GM12872 (cell line): ENCODE data around the gene NPEPL1.

Experiments used
- TF ChIP-seq, protein P1 (sequence below): IDR thresholded peaks from 3 replicates; pipeline ENCODE4 v1.5.1; 2011; ENCODE audit warnings: low read depth, mild to moderate bottlenecking, low read length, moderate library complexity; ENCODE audit not compliant: insufficient read depth

Gene NPEPL1

DNA sequence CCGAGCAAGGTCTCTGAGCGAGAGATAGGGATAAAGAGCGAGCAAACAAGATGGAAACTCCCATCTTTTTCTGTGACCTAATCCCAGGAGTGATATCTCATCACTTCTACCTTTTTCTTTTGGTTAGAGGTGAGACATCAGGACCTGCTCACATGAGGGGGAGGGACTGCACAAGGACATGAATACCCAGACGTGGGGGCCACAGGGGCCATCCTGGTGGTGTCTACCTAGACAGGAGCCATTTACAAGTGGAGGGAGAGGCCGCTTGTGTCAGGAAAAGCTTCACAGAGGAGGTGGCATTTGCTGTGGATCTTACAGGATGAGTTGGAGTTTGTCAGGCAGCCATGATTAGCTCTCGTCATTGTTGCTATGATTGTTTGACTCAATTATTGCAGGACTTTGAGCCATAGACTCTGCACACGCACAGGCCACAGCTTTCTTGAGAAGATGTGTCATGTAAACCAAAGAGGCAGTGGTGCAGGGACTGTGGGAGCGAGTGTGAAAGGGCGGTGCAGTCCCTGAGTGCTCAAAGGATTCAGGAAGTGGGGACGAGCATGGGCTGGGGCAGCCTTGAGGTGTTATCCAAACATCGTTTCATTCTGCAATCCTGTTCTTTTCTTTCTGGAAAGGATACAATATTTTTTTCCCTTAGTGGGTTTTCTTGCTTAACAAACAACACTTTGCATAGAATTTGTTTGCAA is 7.7 kb downstream of the NPEPL1 start:
- TF ChIP-seq, protein P1, sequence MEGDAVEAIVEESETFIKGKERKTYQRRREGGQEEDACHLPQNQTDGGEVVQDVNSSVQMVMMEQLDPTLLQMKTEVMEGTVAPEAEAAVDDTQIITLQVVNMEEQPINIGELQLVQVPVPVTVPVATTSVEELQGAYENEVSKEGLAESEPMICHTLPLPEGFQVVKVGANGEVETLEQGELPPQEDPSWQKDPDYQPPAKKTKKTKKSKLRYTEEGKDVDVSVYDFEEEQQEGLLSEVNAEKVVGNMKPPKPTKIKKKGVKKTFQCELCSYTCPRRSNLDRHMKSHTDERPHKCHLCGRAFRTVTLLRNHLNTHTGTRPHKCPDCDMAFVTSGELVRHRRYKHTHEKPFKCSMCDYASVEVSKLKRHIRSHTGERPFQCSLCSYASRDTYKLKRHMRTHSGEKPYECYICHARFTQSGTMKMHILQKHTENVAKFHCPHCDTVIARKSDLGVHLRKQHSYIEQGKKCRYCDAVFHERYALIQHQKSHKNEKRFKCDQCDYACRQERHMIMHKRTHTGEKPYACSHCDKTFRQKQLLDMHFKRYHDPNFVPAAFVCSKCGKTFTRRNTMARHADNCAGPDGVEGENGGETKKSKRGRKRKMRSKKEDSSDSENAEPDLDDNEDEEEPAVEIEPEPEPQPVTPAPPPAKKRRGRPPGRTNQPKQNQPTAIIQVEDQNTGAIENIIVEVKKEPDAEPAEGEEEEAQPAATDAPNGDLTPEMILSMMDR, result no peak

DNA sequence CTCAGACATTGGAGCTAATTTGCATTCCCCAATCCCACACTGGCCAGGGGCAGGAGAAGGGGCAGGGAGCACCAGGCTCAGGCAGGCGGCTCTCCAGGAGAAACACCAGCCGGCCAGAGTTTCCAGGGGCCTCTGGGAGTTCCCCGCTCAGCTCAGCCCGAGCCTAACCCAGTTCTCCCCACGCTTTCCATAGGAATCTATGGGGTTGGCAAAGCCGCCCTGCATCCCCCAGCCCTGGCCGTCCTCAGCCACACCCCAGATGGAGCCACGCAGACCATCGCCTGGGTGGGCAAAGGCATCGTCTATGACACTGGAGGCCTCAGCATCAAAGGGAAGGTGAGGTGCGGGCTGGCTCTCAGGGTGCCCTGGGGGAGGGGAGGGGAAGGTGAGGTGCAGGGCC is 8.2 kb downstream of the NPEPL1 start:
- TF ChIP-seq, protein P1, result no peak

DNA sequence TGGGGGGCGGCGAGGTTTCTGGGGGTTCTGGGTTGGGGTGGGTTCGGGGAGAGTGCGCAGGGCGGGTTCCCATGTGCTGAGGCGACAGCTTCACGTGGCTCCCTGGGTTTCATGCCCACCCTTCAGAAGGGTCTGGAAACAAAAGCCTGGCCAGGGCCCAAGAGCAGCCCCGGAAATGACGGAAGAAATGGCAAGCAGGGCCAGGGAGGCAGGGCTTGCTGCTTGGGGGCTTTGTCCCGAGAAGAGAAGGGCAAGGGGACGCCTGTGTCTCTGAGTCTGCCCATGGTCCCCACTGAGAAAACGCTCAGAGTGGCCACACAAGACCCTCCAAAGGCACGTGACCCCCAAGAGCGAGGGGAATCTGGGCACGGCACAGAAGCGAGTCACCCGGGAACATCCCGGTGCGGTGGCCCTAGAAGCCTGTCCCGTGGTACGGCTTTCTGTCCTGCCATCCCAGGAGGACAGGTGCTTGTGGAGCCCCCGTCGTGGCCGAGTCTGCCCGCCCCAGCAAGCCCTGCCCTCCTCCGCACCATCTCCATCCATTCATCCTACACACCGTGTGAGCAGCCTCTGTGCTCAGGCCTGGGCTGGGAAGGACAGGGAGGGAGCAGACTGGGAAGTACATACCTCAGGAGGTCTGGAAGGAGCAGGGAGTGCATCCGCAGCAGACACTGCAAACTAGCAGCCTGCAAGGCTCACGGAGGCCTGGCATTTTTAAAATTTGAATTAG is 9.0 kb downstream of the NPEPL1 start:
- TF ChIP-seq, protein P1, result no peak

DNA sequence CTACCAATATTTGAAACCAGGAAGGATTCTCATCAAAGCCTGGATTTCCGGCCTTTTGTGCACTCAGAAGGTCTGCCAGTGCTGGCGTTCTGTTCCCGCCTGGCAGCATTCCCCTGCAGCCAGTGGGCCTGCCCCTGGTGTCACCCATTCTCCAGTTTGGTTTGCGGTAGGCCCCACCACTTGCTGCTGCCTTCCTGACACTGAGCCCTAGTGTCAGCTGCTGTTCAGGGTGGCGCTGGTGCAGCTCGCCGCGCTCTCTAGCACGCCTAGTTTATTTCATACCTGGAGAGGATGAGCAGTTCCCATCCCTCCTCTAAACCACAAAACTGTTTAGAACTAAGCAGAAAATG is 9.5 kb downstream of the NPEPL1 start:
- TF ChIP-seq, protein P1, result no peak

DNA sequence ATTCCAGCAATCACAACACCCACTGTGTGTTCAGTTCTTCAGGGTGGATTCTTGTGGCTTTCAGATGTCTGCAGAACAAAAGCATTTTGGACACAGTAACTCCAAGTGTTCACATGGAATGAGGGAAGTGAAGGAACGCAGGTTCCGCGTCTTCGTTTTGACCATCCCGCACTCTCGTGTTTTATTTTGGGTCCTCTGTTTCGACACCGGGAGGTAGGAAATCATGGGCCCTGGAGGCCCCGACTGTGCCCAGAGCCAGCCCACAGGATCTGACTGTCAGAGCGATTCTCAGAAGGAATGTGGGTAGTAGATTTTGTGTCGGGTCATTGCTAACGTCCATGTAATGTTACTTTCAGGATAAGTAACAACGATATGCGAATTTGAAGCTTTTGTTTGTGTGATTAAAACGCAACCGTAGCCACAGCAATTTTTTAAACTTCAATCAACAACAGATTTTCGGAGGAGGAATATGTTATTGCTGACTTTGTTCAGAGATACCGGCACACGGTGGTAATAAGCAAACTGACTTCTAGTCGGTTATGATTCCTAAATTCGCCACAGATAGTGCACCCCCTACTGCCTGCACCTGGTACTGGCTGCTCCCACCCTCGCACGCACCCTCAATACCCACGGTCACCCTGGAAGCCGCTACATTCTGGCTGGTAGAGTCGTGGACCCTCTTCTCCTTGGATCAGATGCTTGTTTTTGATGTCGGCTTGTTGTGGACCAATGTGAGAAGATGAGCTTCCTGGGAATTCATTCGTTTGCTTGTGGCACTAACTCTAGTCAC is 10.5 kb downstream of the NPEPL1 start:
- TF ChIP-seq, protein P1, result peak; percentile 49; the same call in 2 of the 3 replicates

DNA sequence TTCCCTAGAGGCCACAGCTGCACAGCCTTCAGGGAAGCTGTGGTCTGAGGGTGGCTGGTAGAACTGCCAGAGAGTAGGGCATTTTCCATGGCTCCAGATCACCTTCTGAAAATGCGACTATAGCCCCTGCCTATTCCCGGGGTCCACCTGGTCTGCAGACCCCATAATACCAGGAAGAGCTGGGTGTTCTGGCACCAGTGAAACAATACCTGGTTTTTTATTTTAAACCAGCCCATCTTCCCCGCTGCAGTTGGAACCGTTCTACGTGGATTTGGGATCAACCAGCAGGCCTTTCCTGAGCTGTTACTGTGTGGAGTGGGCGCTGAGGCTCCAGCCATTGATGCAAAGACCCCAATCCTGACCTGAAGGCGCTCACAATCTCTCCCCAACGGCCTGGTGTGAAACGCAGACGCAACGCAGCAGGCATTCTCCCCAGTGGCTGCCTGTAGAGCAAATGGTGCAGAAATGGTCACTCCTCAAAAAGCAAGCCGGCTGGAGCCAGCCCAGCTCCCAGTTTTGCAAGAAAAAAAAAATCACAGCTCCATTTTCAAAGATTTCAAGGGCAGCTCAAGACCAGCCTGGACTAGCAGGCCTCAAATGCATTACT is 11.3 kb downstream of the NPEPL1 start:
- TF ChIP-seq, protein P1, result no peak
